HL-60 (cell line): ENCODE data around the gene B4GAT1.

Experiments used
- POLR2AphosphoS5 ChIP-seq: IDR thresholded peaks from 2 replicates; pipeline ENCODE4 v1.6.1; 2012; ENCODE audit warnings: low read depth
- TF ChIP-seq, protein P1 (sequence below): IDR thresholded peaks from one replicate; pipeline ENCODE4 v1.5.1; 2011; ENCODE audit warnings: low read length, control low read depth, inconsistent platforms; ENCODE audit not compliant: insufficient read depth
- TF ChIP-seq, protein P2 (sequence below): IDR thresholded peaks from 2 replicates; pipeline ENCODE4 v1.6.1; 2012; ENCODE audit warnings: low read depth; ENCODE audit not compliant: insufficient replicate concordance

DNA sequence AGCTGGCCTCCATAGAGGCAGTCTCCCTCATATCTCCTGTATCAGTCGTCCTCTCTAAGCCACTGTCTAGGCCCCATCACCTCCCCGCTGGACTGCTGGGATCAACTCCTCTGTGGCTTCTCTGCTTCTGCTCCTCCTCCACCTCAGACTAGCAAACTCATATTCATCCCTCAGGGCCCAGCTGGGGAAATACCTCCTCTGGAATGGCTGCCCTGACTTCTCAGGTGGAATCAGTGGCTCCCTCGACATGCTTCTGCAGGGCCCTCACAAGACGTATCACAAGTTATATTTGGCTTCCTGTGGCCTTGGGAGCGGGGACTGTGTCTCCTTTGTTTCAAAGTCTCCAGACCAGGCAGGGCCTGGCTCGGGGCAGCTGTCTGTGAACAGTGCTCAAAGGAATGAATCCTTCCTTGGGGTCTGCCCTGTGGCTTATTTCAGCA lies 14.1 kb upstream of the B4GAT1 start:
- TF ChIP-seq, protein P1, sequence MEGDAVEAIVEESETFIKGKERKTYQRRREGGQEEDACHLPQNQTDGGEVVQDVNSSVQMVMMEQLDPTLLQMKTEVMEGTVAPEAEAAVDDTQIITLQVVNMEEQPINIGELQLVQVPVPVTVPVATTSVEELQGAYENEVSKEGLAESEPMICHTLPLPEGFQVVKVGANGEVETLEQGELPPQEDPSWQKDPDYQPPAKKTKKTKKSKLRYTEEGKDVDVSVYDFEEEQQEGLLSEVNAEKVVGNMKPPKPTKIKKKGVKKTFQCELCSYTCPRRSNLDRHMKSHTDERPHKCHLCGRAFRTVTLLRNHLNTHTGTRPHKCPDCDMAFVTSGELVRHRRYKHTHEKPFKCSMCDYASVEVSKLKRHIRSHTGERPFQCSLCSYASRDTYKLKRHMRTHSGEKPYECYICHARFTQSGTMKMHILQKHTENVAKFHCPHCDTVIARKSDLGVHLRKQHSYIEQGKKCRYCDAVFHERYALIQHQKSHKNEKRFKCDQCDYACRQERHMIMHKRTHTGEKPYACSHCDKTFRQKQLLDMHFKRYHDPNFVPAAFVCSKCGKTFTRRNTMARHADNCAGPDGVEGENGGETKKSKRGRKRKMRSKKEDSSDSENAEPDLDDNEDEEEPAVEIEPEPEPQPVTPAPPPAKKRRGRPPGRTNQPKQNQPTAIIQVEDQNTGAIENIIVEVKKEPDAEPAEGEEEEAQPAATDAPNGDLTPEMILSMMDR = no peak
- TF ChIP-seq, protein P2, sequence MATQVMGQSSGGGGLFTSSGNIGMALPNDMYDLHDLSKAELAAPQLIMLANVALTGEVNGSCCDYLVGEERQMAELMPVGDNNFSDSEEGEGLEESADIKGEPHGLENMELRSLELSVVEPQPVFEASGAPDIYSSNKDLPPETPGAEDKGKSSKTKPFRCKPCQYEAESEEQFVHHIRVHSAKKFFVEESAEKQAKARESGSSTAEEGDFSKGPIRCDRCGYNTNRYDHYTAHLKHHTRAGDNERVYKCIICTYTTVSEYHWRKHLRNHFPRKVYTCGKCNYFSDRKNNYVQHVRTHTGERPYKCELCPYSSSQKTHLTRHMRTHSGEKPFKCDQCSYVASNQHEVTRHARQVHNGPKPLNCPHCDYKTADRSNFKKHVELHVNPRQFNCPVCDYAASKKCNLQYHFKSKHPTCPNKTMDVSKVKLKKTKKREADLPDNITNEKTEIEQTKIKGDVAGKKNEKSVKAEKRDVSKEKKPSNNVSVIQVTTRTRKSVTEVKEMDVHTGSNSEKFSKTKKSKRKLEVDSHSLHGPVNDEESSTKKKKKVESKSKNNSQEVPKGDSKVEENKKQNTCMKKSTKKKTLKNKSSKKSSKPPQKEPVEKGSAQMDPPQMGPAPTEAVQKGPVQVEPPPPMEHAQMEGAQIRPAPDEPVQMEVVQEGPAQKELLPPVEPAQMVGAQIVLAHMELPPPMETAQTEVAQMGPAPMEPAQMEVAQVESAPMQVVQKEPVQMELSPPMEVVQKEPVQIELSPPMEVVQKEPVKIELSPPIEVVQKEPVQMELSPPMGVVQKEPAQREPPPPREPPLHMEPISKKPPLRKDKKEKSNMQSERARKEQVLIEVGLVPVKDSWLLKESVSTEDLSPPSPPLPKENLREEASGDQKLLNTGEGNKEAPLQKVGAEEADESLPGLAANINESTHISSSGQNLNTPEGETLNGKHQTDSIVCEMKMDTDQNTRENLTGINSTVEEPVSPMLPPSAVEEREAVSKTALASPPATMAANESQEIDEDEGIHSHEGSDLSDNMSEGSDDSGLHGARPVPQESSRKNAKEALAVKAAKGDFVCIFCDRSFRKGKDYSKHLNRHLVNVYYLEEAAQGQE = no peak
- TF ChIP-seq POLR2AphosphoS5 = no peak; the same call in none of the 2 replicates
